Caco-2 (cell line): ENCODE results near the gene KDM4C. TPM values are rescaled to one million over a fixed set of nuclear protein-coding genes. Genes with fewer than 3 reads are reported as not detected.

Source experiments
- BruUV-seq: library from RNA; stranded (reverse); fragments of 400-500 nt; replicated peaks from 2 replicates; lab custom pipeline; 2021; lab: Mats Ljungman, UMichigan
- CTCF ChIA-PET: fragments of 300-600 bp; sonication (Branson Sonifier 250); formaldehyde crosslinking; loops from one replicate; lab custom pipeline; 2022; ENCODE audit warnings: antibody characterized with exemption; lab: Charles Lee
- POLR2A ChIA-PET: fragments of 300-600 bp; sonication (Branson Sonifier 250); formaldehyde crosslinking; loops from one replicate; lab custom pipeline; 2022; ENCODE audit warnings: antibody characterized with exemption; lab: Charles Lee
- DNase-seq, 2 experiments: peaks; one replicate each; pipeline versions ENCODE4 v3.0.0 to v3.0.0-alpha.2; 2020 to 2022
- H3K27me3 ChIP-seq: replicated peaks from 2 replicates; pipeline ENCODE4 v1.6.0; 2011; ENCODE audit warnings: low read length; ENCODE audit not compliant: control insufficient read depth, insufficient read depth
- H3K36me3 ChIP-seq: 2 replicates; pipeline ENCODE4 v1.5.1; 2011; ENCODE audit warnings: low read length; ENCODE audit not compliant: control insufficient read depth, insufficient read depth
- H3K4me1 ChIP-seq: fragments of 250-450 bp; sonication (Bioruptor Pico); 2 replicates; pipeline ENCODE4 v1.5.1; 2020; ENCODE audit warnings: mild to moderate bottlenecking
- H3K4me3 ChIP-seq: 2 replicates; pipeline ENCODE4 v1.5.1; 2011; ENCODE audit warnings: low read depth, mild to moderate bottlenecking, control low read depth, low read length
- H3K9me3 ChIP-seq: fragments of 250-450 bp; sonication (Bioruptor Pico); 2 replicates; pipeline ENCODE4 v1.5.1; 2020; ENCODE audit warnings: mild to moderate bottlenecking, moderate library complexity
- H3K27ac Mint-ChIP-seq: one replicate; pipeline ENCODE4 v1.8.0; 2022; ENCODE audit warnings: mixed read lengths; ENCODE audit not compliant: unreplicated experiment
- H3K27me3 Mint-ChIP-seq: one replicate; pipeline ENCODE4 v1.8.0; 2022; ENCODE audit warnings: mixed read lengths; ENCODE audit not compliant: insufficient read depth, unreplicated experiment
- H3K36me3 Mint-ChIP-seq: one replicate; pipeline ENCODE4 v1.8.0; 2022; ENCODE audit warnings: mild to moderate bottlenecking, mixed read lengths; ENCODE audit not compliant: insufficient read depth, unreplicated experiment
- H3K4me1 Mint-ChIP-seq: one replicate; pipeline ENCODE4 v1.8.0; 2022; ENCODE audit warnings: low read depth, mixed read lengths; ENCODE audit not compliant: unreplicated experiment
- H3K4me3 Mint-ChIP-seq: one replicate; pipeline ENCODE4 v1.8.0; 2022; ENCODE audit warnings: mild to moderate bottlenecking, moderate library complexity, mixed read lengths; ENCODE audit not compliant: unreplicated experiment
- H3K9me3 Mint-ChIP-seq: one replicate; pipeline ENCODE4 v1.8.0; 2022; ENCODE audit warnings: mixed read lengths; ENCODE audit not compliant: unreplicated experiment
- CTCF ChIP-seq, 2 experiments: fragments of 200-600 bp in 1 of 2; IDR thresholded peaks; 1 replicate in 1 of 2; 2 replicates in 1 of 2; pipeline versions ENCODE4 v1.5.1 to v1.8.0; 2011 to 2022; ENCODE audit warnings: antibody characterized with exemption in 1 of 2, control low read depth in 1 of 2, inconsistent platforms in 1 of 2, low read depth in 1 of 2, low read length in 1 of 2, mild to moderate bottlenecking in 1 of 2, moderate library complexity in 1 of 2; ENCODE audit not compliant: insufficient read depth in 1 of 2, severe bottlenecking in 1 of 2, unreplicated experiment in 1 of 2
- intact Hi-C: fragments of 100-400 bp; cut with micrococcal nuclease; formaldehyde crosslinking; loops from one replicate; pipeline ENCODE4 v1.10.0; 2022; ENCODE audit not compliant: unreplicated experiment
- total RNA-seq: library from RNA; stranded (reverse); gene quantifications from 2 replicates; pipeline ENCODE4 v1.2.3, GENCODE V29; 2022

Gene KDM4C
- total RNA-seq, 1 experiment from 2014 or later, result 40.3 TPM

- H3K9me3 ChIP-seq, result no peaks in the 10 kb centered on the region
- intact Hi-C loops, result no loop called here
- H3K36me3 ChIP-seq, result no peaks in the 10 kb centered on the region
- no TSS peak for BruUV-seq
- H3K36me3 Mint-ChIP-seq, result peaks cover 8% of the 10 kb centered on the region
- POLR2A ChIA-PET, result no interaction called here
- H3K4me3 Mint-ChIP-seq, result no peak overlapping the region
- no peaks in the 10 kb centered on the region for H3K27me3 Mint-ChIP-seq
- H3K4me3 ChIP-seq, result no peak overlapping the region
- no peaks in the 10 kb centered on the region for H3K4me1 Mint-ChIP-seq
- TF ChIP-seq CTCF (IDR thresholded peaks at IDR 0.05; ENCODE audit: insufficient read depth in 1 of 2, low read depth in 1 of 2, low read length in 1 of 2, severe bottlenecking in 1 of 2, unreplicated experiment in 1 of 2), result no peak
- H3K27me3 ChIP-seq, result no peaks in the 10 kb centered on the region
- no peak overlapping the region for H3K27ac Mint-ChIP-seq
- no peaks in the 10 kb centered on the region for H3K9me3 Mint-ChIP-seq
- no peaks in the 10 kb centered on the region for H3K4me1 ChIP-seq
- CTCF ChIA-PET, result no interaction called here
- no peak for DNase-seq
These were observed 207.8 kb downstream of the KDM4C start for GRCh38 chr9:6965566-6965965.

- H3K4me1 ChIP-seq, result no peaks in the 10 kb centered on the region
- H3K27me3 ChIP-seq, result no peaks in the 10 kb centered on the region
- H3K4me3 ChIP-seq, result no peak overlapping the region
- Mint-ChIP-seq H3K4me3 (no peak overlapping the region), H3K27ac (no peak overlapping the region), H3K9me3 (no peaks in the 10 kb centered on the region), H3K36me3 (peaks cover 7% of the 10 kb centered on the region), H3K27me3 (no peaks in the 10 kb centered on the region), H3K4me1 (no peaks in the 10 kb centered on the region)
- TF ChIP-seq CTCF (IDR thresholded peaks at IDR 0.05; ENCODE audit: insufficient read depth in 1 of 2, low read depth in 1 of 2, low read length in 1 of 2, severe bottlenecking in 1 of 2, unreplicated experiment in 1 of 2), result no peak
- DNase-seq, result no peak
- no TSS peak for BruUV-seq
- no peaks in the 10 kb centered on the region for H3K9me3 ChIP-seq
- CTCF ChIA-PET, result no interaction called here
- intact Hi-C loops, result no loop called here
- POLR2A ChIA-PET, result no interaction called here
- no peaks in the 10 kb centered on the region for H3K36me3 ChIP-seq
These were observed 210.5 kb downstream of the KDM4C start for GRCh38 chr9:6968271-6968670.

- no peaks in the 10 kb centered on the region for H3K9me3 ChIP-seq
- H3K27me3 ChIP-seq, result no peaks in the 10 kb centered on the region
- H3K27ac Mint-ChIP-seq, result no peak overlapping the region
- no peaks in the 10 kb centered on the region for H3K27me3 Mint-ChIP-seq
- ChIA-PET POLR2A (no interaction called here), CTCF (no interaction called here)
- TF ChIP-seq CTCF (IDR thresholded peaks at IDR 0.05; ENCODE audit: insufficient read depth in 1 of 2, low read depth in 1 of 2, low read length in 1 of 2, severe bottlenecking in 1 of 2, unreplicated experiment in 1 of 2), result no peak
- H3K4me1 Mint-ChIP-seq, result no peaks in the 10 kb centered on the region
- no TSS peak for BruUV-seq
- no peaks in the 10 kb centered on the region for H3K9me3 Mint-ChIP-seq
- H3K4me1 ChIP-seq, result no peaks in the 10 kb centered on the region
- H3K36me3 Mint-ChIP-seq, result peaks cover 7% of the 10 kb centered on the region
- no peak overlapping the region for H3K4me3 ChIP-seq
- H3K36me3 ChIP-seq, result no peaks in the 10 kb centered on the region
- H3K4me3 Mint-ChIP-seq, result no peak overlapping the region
- no peak for DNase-seq
- intact Hi-C loops, result no loop called here
These were observed 212.0 kb downstream of the KDM4C start for GRCh38 chr9:6969805-6970204.
